Epithelial cell of proximal tubule (primary cell): ENCODE measurements around the gene ZC3H7B. TPM values are rescaled to one million over a fixed set of nuclear protein-coding genes. Genes with fewer than 3 reads are reported as not detected.
A peak's percentile ranks its signal among the peaks of the same experiment; 100 is the strongest.

Experiments
- DNase-seq: peaks from one replicate; pipeline ENCODE4 v3.0.0-alpha.2; 2011; ENCODE audit warnings: low read depth
- H3K4me3 ChIP-seq: 2 replicates; pipeline ENCODE4 v1.5.1; 2011; ENCODE audit warnings: low read depth, mild to moderate bottlenecking, low read length
- total RNA-seq: library from RNA; depleted of rRNA; stranded (reverse); fragments of >200 nt; gene quantifications from 2 replicates; pipeline ENCODE4 v1.2.3, GENCODE V29; 2015
- TF ChIP-seq, protein P1 (sequence below): conservative IDR thresholded peaks from 2 replicates; pipeline ENCODE4 v1.5.1; 2012; ENCODE audit warnings: low read depth, mild to moderate bottlenecking, low read length

Gene ZC3H7B
- total RNA-seq, 1 donor from 2014 or later = 55.6 TPM

GRCh38 chr22:41367039-41367679 is 65.8 kb downstream of the ZC3H7B start:
- peak overlapping the region; percentile 14 for H3K4me3 ChIP-seq
- peak; percentile 10 for DNase-seq
- TF ChIP-seq, protein P1, sequence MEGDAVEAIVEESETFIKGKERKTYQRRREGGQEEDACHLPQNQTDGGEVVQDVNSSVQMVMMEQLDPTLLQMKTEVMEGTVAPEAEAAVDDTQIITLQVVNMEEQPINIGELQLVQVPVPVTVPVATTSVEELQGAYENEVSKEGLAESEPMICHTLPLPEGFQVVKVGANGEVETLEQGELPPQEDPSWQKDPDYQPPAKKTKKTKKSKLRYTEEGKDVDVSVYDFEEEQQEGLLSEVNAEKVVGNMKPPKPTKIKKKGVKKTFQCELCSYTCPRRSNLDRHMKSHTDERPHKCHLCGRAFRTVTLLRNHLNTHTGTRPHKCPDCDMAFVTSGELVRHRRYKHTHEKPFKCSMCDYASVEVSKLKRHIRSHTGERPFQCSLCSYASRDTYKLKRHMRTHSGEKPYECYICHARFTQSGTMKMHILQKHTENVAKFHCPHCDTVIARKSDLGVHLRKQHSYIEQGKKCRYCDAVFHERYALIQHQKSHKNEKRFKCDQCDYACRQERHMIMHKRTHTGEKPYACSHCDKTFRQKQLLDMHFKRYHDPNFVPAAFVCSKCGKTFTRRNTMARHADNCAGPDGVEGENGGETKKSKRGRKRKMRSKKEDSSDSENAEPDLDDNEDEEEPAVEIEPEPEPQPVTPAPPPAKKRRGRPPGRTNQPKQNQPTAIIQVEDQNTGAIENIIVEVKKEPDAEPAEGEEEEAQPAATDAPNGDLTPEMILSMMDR = peak; percentile 40

GRCh38 chr22:41367680-41368542 is 66.6 kb downstream of the ZC3H7B start:
- DNase-seq = no peak
- peak overlapping the region; percentile 14 for H3K4me3 ChIP-seq
- TF ChIP-seq, protein P1 = no peak

GRCh38 chr22:41368543-41369423 is 67.5 kb downstream of the ZC3H7B start:
- no peak for DNase-seq
- TF ChIP-seq, protein P1 = no peak
- H3K4me3 ChIP-seq = no peak overlapping the region

GRCh38 chr22:41369424-41369745 is 68.1 kb downstream of the ZC3H7B start:
- H3K4me3 ChIP-seq = no peak overlapping the region
- TF ChIP-seq, protein P1 = no peak

DNA sequence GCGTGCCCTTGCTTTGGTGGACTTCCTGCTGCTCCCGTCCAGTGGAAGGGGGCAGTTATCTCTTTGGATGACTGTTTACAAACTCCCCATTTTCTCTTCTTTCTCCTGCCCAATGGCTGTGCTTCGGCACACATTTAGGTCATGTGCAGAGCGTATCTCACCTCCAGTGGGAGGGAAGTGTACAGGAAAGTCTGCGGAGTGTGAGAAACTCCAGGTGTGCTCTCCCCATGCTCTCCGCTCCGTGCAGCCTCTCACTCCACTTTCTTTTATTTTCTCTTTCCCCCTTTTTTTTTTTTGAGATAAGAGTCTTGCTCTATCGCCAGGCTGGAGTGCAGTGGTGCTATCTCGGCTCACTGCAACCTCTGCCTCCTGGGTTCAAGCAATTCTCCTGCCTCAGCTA is 68.5 kb downstream of the ZC3H7B start:
- TF ChIP-seq, protein P1 = no peak
- no peak overlapping the region for H3K4me3 ChIP-seq
- DNase-seq = no peak

More at GRCh38 chr22:41369424-41369745, 68.1 kb downstream of the ZC3H7B start:
- no peak for DNase-seq

GRCh38 chr22:41377846-41378245 is 76.5 kb downstream of the ZC3H7B start:
- TF ChIP-seq, protein P1 = no peak
- no peak overlapping the region for H3K4me3 ChIP-seq
- no peak for DNase-seq
